HL-60 (cell line): ENCODE results near the gene NHLRC2.

Experiments
- CTCF ChIP-seq: IDR thresholded peaks from one replicate; pipeline ENCODE4 v1.5.1; 2011; ENCODE audit warnings: low read length, control low read depth, inconsistent platforms; ENCODE audit not compliant: insufficient read depth
- GABPA ChIP-seq: IDR thresholded peaks from 2 replicates; pipeline ENCODE4 v1.6.1; 2012; ENCODE audit warnings: low read depth
- POLR2AphosphoS5 ChIP-seq: IDR thresholded peaks from 2 replicates; pipeline ENCODE4 v1.6.1; 2012; ENCODE audit warnings: low read depth

GRCh38 chr10:113893570-113893969, 39.1 kb downstream of the NHLRC2 start:
- TF ChIP-seq CTCF (no peak), POLR2AphosphoS5 (no peak), GABPA (no peak)
